Hepatocyte (in vitro differentiated cells): ENCODE data around the gene ALK. TPM values are rescaled to one million over a fixed set of nuclear protein-coding genes. Genes with fewer than 3 reads are reported as not detected.

Experiments used
- DNase-seq: peaks from one replicate; pipeline ENCODE4 v3.0.0-alpha.2; 2016; ENCODE audit warnings: low spot score
- H2AFZ ChIP-seq: fragments of 200-600 bp; sonication (generic); 2 replicates; pipeline ENCODE4 v1.6.0; 2016; ENCODE audit warnings: antibody characterized with exemption, mild to moderate bottlenecking
- H3K27ac ChIP-seq: fragments of 200-600 bp; sonication (generic); 2 replicates; pipeline ENCODE4 v1.5.1; 2016; ENCODE audit warnings: mild to moderate bottlenecking
- H3K27me3 ChIP-seq: fragments of 200-600 bp; sonication (generic); 2 replicates; pipeline ENCODE4 v1.6.1; 2016
- H3K36me3 ChIP-seq: fragments of 200-600 bp; sonication (generic); replicated peaks from 2 replicates; pipeline ENCODE4 v1.5.1; 2016; ENCODE audit warnings: low read depth; ENCODE audit not compliant: insufficient read depth
- H3K4me1 ChIP-seq: fragments of 200-600 bp; sonication (generic); 2 replicates; pipeline ENCODE4 v1.5.1; 2016; ENCODE audit warnings: mild to moderate bottlenecking, moderate library complexity; ENCODE audit not compliant: insufficient read depth
- H3K4me2 ChIP-seq: fragments of 200-600 bp; sonication (generic); 2 replicates; pipeline ENCODE4 v1.6.0; 2016
- H3K4me3 ChIP-seq: fragments of 200-600 bp; sonication (generic); 2 replicates; pipeline ENCODE4 v1.5.1; 2016; ENCODE audit warnings: mild to moderate bottlenecking
- H3K79me2 ChIP-seq: fragments of 200-600 bp; sonication (generic); 2 replicates; pipeline ENCODE4 v1.6.0; 2017; ENCODE audit warnings: mild to moderate bottlenecking
- H3K9me2 ChIP-seq: fragments of 200-600 bp; sonication (generic); replicated peaks from 2 replicates; pipeline ENCODE4 v1.6.0; 2017; ENCODE audit warnings: mild to moderate bottlenecking; ENCODE audit not compliant: insufficient read depth
- H3K9me3 ChIP-seq: fragments of 200-600 bp; sonication (generic); 2 replicates; pipeline ENCODE4 v1.5.1; 2016; ENCODE audit warnings: low read depth, mild to moderate bottlenecking
- H4K20me1 ChIP-seq: fragments of 200-600 bp; sonication (generic); 2 replicates; pipeline ENCODE4 v1.6.0; 2016; ENCODE audit warnings: mild to moderate bottlenecking; ENCODE audit not compliant: insufficient read depth, poor library complexity, severe bottlenecking
- EZH2 ChIP-seq: fragments of 200-600 bp; sonication (generic); IDR thresholded peaks from 2 replicates; pipeline ENCODE4 v1.6.1; 2016; ENCODE audit warnings: antibody characterized with exemption, mild to moderate bottlenecking, borderline replicate concordance
- EZH2phosphoT487 ChIP-seq: fragments of 200-600 bp; sonication (generic); IDR thresholded peaks from one replicate; pipeline ENCODE4 v1.6.1; 2018; ENCODE audit warnings: antibody characterized with exemption, mild to moderate bottlenecking, low read depth, moderate library complexity; ENCODE audit not compliant: unreplicated experiment, severe bottlenecking
- WGBS: methylation state at CpG from one replicate; pipeline ENCODE4 v1.1.6; 2016; ENCODE audit warnings: low lambda C conversion rate; ENCODE audit errors: missing lambda C conversion rate; 5-methylcytosine and 5-hydroxymethylcytosine counted together
- polyA plus RNA-seq: library from polyadenylated mRNA; unstranded; fragments of >200 nt; fragmentation: Nextera tagmentation; extraction: Ambion mirVana; gene quantifications from 2 replicates; pipeline ENCODE4 v1.2.1, GENCODE V29; 2016
- total RNA-seq: library from RNA; depleted of rRNA; stranded (reverse); fragments of >200 nt; gene quantifications from 2 replicates; pipeline ENCODE4 v1.2.3, GENCODE V29; 2014
- TF ChIP-seq, protein P1 (sequence below): fragments of 200-600 bp; sonication (generic); IDR thresholded peaks from 2 replicates; pipeline ENCODE4 v1.5.1; 2016; ENCODE audit warnings: antibody characterized with exemption, mild to moderate bottlenecking; ENCODE audit not compliant: poor library complexity

ALK gene
- total and polyA plus RNA-seq, 2 experiments from 2014 or later, result 0.16 to 0.27 TPM

DNA sequence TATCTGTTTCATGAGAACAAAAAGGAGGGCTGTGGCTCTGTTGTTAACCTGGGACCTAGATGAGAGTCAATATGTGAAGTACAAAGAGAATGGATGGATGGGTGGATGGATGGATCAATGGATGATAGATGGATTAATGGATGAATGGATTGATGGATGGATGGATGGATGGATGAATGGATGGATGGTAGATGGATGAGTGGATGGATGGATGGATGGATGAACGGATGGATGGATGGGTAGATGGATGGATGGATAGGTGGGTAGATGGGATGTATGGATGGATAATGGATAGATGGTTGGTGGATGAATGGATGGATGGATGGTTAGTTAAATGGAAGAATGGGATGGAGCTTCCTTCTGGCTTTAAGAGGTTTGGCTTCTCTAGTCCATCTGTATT, 396.7 kb downstream of the ALK start:
- DNase-seq, result no peak
- Histone ChIP-seq H3K27ac (no peak overlapping the region), H3K9me2 (no peaks in the 10 kb centered on the region), H3K79me2 (no peaks in the 10 kb centered on the region), H2AFZ (no peak overlapping the region), H3K4me1 (peaks cover 6% of the 10 kb centered on the region), H3K27me3 (no peaks in the 10 kb centered on the region), H3K36me3 (no peaks in the 10 kb centered on the region), H3K4me3 (no peak overlapping the region), H4K20me1 (no peaks in the 10 kb centered on the region), H3K9me3 (no peaks in the 10 kb centered on the region), H3K4me2 (no peak overlapping the region)
- TF ChIP-seq EZH2phosphoT487, result no peak
- TF ChIP-seq, protein P1, sequence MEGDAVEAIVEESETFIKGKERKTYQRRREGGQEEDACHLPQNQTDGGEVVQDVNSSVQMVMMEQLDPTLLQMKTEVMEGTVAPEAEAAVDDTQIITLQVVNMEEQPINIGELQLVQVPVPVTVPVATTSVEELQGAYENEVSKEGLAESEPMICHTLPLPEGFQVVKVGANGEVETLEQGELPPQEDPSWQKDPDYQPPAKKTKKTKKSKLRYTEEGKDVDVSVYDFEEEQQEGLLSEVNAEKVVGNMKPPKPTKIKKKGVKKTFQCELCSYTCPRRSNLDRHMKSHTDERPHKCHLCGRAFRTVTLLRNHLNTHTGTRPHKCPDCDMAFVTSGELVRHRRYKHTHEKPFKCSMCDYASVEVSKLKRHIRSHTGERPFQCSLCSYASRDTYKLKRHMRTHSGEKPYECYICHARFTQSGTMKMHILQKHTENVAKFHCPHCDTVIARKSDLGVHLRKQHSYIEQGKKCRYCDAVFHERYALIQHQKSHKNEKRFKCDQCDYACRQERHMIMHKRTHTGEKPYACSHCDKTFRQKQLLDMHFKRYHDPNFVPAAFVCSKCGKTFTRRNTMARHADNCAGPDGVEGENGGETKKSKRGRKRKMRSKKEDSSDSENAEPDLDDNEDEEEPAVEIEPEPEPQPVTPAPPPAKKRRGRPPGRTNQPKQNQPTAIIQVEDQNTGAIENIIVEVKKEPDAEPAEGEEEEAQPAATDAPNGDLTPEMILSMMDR, result no peak
- whole genome bisulfite sequencing, result 89% methylated on average over 1 of the region's 1 CpG

DNA sequence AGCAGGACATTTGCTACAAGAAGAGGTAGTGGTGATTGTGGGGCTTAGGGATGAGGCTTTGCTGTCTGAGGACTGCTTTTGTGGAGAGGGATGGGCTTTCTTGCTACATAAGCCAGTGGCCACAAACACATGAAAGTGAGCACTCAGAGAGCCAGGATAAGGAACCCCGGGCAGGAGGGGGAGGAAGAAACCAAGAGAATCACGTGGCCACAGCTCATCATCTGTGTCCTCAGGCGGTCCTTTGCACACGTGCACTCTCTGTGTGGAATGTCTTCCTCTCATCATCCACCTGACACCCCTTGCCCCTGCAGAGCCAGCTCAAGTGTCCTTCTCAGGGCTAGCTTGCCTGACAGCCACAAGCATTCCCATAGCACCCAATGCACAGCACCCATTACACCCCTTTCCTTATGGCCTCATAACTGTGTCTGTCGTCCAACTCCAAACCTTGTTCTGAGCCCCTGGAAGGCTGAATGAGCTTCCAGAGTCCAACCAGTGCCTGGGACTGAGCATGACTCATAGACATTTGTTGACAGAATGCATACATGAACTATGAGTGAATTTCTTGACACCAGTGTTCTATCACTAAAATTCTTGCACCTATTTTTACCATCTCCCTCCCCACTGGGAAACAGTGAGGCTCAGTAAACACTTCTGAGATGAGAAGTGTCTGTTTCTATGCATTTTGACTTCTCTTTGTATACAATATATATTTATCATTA, 398.3 kb downstream of the ALK start:
- DNase-seq, result peak; percentile 25
- Histone ChIP-seq H3K4me2 (no peak overlapping the region), H2AFZ (no peak overlapping the region), H3K27ac (no peak overlapping the region), H3K27me3 (no peaks in the 10 kb centered on the region), H3K36me3 (no peaks in the 10 kb centered on the region), H3K9me2 (no peaks in the 10 kb centered on the region), H3K4me3 (no peak overlapping the region), H3K79me2 (no peaks in the 10 kb centered on the region), H4K20me1 (no peaks in the 10 kb centered on the region), H3K4me1 (no peaks in the 10 kb centered on the region), H3K9me3 (no peaks in the 10 kb centered on the region)
- TF ChIP-seq, protein P1, result no peak
- TF ChIP-seq EZH2 (no peak), EZH2phosphoT487 (no peak)
- 76% methylated on average over 5 of the region's 5 CpGs for WGBS

DNA sequence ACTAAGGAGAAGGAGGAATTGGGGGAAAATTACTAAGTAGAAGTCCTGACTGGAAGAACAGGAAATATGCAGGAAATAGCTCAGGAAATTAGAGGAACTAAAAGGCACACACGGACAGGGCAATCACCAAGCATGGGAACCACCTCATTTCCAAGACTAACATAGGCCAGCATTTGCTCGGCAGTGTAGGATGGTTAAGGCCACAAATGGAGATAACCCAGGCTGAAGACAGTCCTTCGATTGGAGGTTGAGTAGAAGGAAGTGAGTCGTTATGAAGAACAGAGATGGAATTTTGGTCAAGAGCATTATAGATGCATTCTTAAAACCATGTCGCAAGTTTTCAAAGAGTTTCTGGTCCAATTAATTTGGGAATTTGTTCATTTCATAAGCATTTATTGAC, 401.4 kb downstream of the ALK start:
- no peaks in the 10 kb centered on the region for H4K20me1 ChIP-seq
- no peaks in the 10 kb centered on the region for H3K36me3 ChIP-seq
- H3K4me1 ChIP-seq, result no peaks in the 10 kb centered on the region
- no peaks in the 10 kb centered on the region for H3K9me3 ChIP-seq
- WGBS, result 85% methylated on average over 5 of the region's 5 CpGs
- H3K79me2 ChIP-seq, result no peaks in the 10 kb centered on the region
- no peak overlapping the region for H3K4me3 ChIP-seq
- no peaks in the 10 kb centered on the region for H3K9me2 ChIP-seq
- DNase-seq, result no peak
- TF ChIP-seq EZH2 (no peak), EZH2phosphoT487 (no peak)
- TF ChIP-seq, protein P1, result no peak
- no peaks in the 10 kb centered on the region for H3K27me3 ChIP-seq
- no peak overlapping the region for H3K27ac ChIP-seq
- H2AFZ ChIP-seq, result no peak overlapping the region
- no peak overlapping the region for H3K4me2 ChIP-seq
